ENCODE measurements around the gene RARA. TPM values are rescaled to one million over a fixed set of nuclear protein-coding genes. Genes with fewer than 3 reads are reported as not detected.

The RARA gene
- polyA plus RNA-seq, 3 donors, result 14.9 to 63.9 (median 29.4) TPM

DNA sequence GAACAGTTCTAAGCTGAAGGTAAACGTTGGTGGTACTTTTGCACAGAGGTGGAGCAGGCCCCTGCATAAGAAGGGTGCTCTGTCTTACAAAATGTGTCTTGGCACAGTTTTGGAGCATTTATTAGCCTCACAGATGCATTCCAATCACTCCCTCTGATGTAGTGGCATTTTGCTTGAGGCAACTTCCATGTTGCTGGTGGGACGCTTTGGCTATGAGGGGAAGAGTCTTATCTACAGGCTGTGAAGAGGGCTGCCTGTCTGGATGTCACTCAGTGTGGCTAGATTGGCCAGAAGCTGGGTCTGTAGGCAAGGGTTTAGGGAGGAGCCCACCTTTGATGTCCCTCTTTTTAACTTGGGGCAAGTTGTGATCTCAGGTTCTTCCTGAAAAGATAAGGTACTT lies 2.6 kb upstream of the RARA start:
- no peak for DNase-seq

DNA sequence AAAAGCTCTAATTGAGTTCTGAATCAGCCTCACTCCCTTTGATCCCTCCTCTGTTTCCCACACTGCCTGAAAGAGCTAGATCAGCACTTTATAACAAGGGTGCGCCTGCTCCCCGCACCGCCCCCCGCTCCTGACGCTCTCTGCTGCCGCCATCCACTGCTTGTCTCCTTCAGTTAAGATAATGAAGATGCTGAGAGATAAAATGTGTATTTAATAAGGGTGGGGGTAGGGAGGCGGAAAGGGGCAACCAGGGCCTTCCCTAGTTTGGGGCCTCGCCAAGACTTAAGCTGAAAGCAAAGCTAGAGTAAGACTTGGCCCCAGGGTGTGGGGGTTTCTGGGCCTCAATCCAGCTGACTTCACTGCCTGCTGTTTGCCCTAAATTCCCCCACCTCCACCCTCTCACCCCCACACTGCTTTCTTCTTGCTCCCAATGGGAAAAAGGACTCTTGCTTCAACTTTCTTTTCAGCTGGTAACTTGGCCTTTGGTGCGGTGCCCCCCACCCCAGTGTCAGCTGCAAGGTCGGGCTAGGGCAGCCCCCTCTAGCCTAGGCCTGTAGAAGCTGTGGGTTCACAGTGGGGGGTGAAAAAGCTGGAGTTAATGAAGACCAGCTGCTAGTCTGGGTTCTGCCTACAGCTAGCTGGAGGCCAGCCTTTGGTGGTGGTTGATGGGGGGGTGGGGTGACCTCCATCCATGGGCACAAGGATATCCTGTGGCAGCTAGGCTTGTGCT lies 1.8 kb upstream of the RARA start:
- peaks cover 21% of the 10 kb centered on the region for H4K20me1 ChIP-seq (ENCODE audit: insufficient read depth, low read length)
- H3K4me3 ChIP-seq (replicated peaks in 1 of 3; ENCODE audit: low read depth in 2 of 3, low read length in 3 of 3), result no peak overlapping the region
- peaks cover 0 to 3% of the 10 kb centered on the region in 2 donors for H3K36me3 Mint-ChIP-seq
- no peaks in the 10 kb centered on the region for H3K9me3 Mint-ChIP-seq
- H3K27ac ChIP-seq (ENCODE audit: low read depth in 1 of 2, low read length in 2 of 2), result peak overlapping the region in 1 of 2 donors; percentile 46
- TF ChIP-seq, protein P1, sequence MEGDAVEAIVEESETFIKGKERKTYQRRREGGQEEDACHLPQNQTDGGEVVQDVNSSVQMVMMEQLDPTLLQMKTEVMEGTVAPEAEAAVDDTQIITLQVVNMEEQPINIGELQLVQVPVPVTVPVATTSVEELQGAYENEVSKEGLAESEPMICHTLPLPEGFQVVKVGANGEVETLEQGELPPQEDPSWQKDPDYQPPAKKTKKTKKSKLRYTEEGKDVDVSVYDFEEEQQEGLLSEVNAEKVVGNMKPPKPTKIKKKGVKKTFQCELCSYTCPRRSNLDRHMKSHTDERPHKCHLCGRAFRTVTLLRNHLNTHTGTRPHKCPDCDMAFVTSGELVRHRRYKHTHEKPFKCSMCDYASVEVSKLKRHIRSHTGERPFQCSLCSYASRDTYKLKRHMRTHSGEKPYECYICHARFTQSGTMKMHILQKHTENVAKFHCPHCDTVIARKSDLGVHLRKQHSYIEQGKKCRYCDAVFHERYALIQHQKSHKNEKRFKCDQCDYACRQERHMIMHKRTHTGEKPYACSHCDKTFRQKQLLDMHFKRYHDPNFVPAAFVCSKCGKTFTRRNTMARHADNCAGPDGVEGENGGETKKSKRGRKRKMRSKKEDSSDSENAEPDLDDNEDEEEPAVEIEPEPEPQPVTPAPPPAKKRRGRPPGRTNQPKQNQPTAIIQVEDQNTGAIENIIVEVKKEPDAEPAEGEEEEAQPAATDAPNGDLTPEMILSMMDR (IDR thresholded peaks at IDR 0.05), result no peak
- H3K36me3 ChIP-seq (replicated peaks in 1 of 2; ENCODE audit: control insufficient read depth in 1 of 2, insufficient read depth in 2 of 2, low read length in 2 of 2), result no peaks in the 10 kb centered on the region
- H2AFZ ChIP-seq (ENCODE audit: insufficient read depth, low read depth, low read length, poor library complexity, severe bottlenecking), result no peak overlapping the region
- H3K4me2 ChIP-seq (replicated peaks; ENCODE audit: extremely low read depth, low read length, poor library complexity, severe bottlenecking), result peak overlapping the region; percentile 90
- H3K4me3 Mint-ChIP-seq, result no peak overlapping the region
- H3K79me2 ChIP-seq (ENCODE audit: insufficient read depth, low read length), result peaks cover 5% of the 10 kb centered on the region
- H3K4me1 ChIP-seq (ENCODE audit: control insufficient read depth in 1 of 2, insufficient read depth in 2 of 2, low read length in 2 of 2), result peaks cover 58 to 67% of the 10 kb centered on the region in 2 donors
- H3K27me3 Mint-ChIP-seq (ENCODE audit: low read depth in 3 of 3), result peaks cover 0 to 5% (median 4%) of the 10 kb centered on the region in 3 donors
- no peaks in the 10 kb centered on the region for H3K9me3 ChIP-seq (replicated peaks in 1 of 2; ENCODE audit: control insufficient read depth in 1 of 2, insufficient read depth in 1 of 2, low read length in 2 of 2)
- no peak overlapping the region for H3K27ac Mint-ChIP-seq
- H3K27me3 ChIP-seq (ENCODE audit: control insufficient read depth in 2 of 2, insufficient read depth in 2 of 2, low read length in 2 of 2), result no peaks in the 10 kb centered on the region
- DNase-seq, result no peak
- no peak overlapping the region for H3K9ac ChIP-seq (ENCODE audit: insufficient read depth, low read length, poor library complexity, severe bottlenecking)
- 88% methylated on average over 3 of the region's 10 CpGs for WGBS (ENCODE audit: insufficient coverage)
- H3K4me1 Mint-ChIP-seq, result peaks cover 11% of the 10 kb centered on the region
- intact Hi-C loops (cut with micrococcal nuclease), result loop anchor here (5.0 to 10.0 kb wide), 2 partner anchors 35 to 228 kb away; no protein-coding TSS in a partner anchor

More for the DNA sequence above, 2.6 kb upstream of the RARA start:
- no peak overlapping the region for H3K4me3 Mint-ChIP-seq
- H4K20me1 ChIP-seq (ENCODE audit: insufficient read depth, low read length), result peaks cover 14% of the 10 kb centered on the region
- no peaks in the 10 kb centered on the region for H3K36me3 ChIP-seq (replicated peaks in 1 of 2; ENCODE audit: control insufficient read depth in 1 of 2, insufficient read depth in 2 of 2, low read length in 2 of 2)
- H3K4me3 ChIP-seq (replicated peaks in 1 of 3; ENCODE audit: low read depth in 2 of 3, low read length in 3 of 3), result no peak overlapping the region
- peaks cover 0 to 2% of the 10 kb centered on the region in 2 donors for H3K36me3 Mint-ChIP-seq
- no peaks in the 10 kb centered on the region for H3K9me3 Mint-ChIP-seq
- H3K27me3 ChIP-seq (ENCODE audit: control insufficient read depth in 2 of 2, insufficient read depth in 2 of 2, low read length in 2 of 2), result no peaks in the 10 kb centered on the region
- intact Hi-C loops (cut with micrococcal nuclease), result loop anchor here (5.0 to 10.0 kb wide), 2 partner anchors 36 to 228 kb away; no protein-coding TSS in a partner anchor
- 100% methylated on average over 2 of the region's 2 CpGs for WGBS (ENCODE audit: insufficient coverage)
- TF ChIP-seq, protein P1 (IDR thresholded peaks at IDR 0.05), result no peak
- no peak overlapping the region for H2AFZ ChIP-seq (ENCODE audit: insufficient read depth, low read depth, low read length, poor library complexity, severe bottlenecking)
- no peaks in the 10 kb centered on the region for H3K9me3 ChIP-seq (replicated peaks in 1 of 2; ENCODE audit: control insufficient read depth in 1 of 2, insufficient read depth in 1 of 2, low read length in 2 of 2)
- H3K9ac ChIP-seq (ENCODE audit: insufficient read depth, low read length, poor library complexity, severe bottlenecking), result no peak overlapping the region
- peaks cover 11% of the 10 kb centered on the region for H3K4me1 Mint-ChIP-seq
- H3K27me3 Mint-ChIP-seq (ENCODE audit: low read depth in 3 of 3), result peaks cover 0 to 5% (median under 1%) of the 10 kb centered on the region in 3 donors
- H3K27ac Mint-ChIP-seq, result no peak overlapping the region
- H3K4me2 ChIP-seq (replicated peaks; ENCODE audit: extremely low read depth, low read length, poor library complexity, severe bottlenecking), result no peak overlapping the region
- H3K79me2 ChIP-seq (ENCODE audit: insufficient read depth, low read length), result peaks cover 5% of the 10 kb centered on the region
- H3K27ac ChIP-seq (ENCODE audit: low read depth in 1 of 2, low read length in 2 of 2), result no peak overlapping the region
- H3K4me1 ChIP-seq (ENCODE audit: control insufficient read depth in 1 of 2, insufficient read depth in 2 of 2, low read length in 2 of 2), result peaks cover 50 to 60% of the 10 kb centered on the region in 2 donors

Data from CD14-positive monocyte (primary cell).